NCI-H524 treated with DMSO at 0.1 percent for 48 hours (cell line): ENCODE results near the gene SORL1.
A peak's percentile ranks its signal among the peaks of the same experiment; 100 is the strongest.
"Not testable (repeated sequence)": the region's sequence is repeated elsewhere in the genome, so short reads cannot be mapped to it uniquely, and the experiment has no call there.

ENCODE experiments used
- DNase-seq: peaks from one replicate; lab custom pipeline; 2025; lab: John Stamatoyannopoulos, UW

The SORL1 gene

DNA sequence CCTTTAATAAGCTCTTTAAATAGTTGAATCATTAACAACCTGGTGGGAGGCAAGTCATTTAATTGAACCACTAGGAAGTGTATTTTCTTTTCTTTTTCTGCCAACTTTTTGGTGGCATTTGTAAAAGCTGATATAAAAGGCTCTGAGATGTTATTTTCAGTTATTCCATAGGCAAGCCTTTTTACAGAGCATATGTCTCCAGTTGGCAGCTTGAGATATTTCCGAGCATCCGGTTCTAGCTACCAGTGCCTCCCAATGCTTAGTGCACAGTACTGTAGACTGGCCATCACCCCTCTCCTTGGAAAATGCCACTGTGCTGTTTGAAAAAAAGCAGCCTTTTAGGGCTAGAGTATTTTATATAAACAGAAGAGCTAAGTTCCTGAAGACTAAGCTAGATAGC, 179.3 kb downstream of the SORL1 start:
- no peak for DNase-seq

GRCh38 chr11:121634273-121634672, 182.2 kb downstream of the SORL1 start:
- DNase-seq, result no peak

DNA sequence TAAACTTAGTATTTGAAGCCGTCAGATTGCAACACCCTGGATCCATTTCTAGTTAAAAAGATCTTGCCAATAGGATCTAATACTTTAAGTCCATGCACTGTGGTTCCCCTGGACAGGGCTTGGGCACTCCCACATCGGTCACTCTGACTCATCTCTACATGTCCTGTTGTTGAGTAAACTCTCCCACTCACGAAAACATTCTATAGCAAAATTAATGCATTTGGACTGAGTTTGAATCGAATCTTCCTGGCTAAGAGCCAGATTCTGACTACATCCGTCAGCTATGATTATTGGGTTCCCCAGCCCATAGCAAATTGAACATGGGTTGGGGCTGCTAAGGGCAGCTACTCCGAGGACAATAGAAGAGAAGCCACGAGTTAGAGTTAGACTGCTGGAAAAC, 182.8 kb downstream of the SORL1 start:
- DNase-seq, result no peak

- DNase-seq, result no peak
Measured at GRCh38 chr11:121636081-121636799, 184.1 kb downstream of the SORL1 start.

GRCh38 chr11:121636800-121637176, 184.7 kb downstream of the SORL1 start:
- no peak for DNase-seq

DNA sequence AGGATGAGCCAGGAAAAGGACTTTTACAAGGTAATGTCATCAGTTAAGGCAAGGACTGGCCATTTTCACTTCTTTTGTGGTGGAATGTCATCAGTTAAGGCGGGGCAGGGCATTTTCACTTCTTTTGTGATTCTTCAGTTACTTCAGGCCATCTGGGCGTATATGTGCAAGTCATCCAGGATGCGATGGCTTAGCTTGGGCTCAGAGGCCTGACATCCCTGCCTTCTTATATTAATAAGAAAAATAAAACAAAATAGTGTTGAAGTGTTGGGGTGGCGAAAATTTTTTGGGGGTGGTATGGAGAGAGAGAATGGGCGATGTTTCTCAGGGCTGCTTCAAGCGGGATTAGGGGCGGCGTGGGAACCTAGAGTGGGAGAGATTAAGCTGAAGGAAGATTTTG, 185.5 kb downstream of the SORL1 start:
- DNase-seq, result not testable (repeated sequence)

- no peak for DNase-seq
Measured at GRCh38 chr11:121643479-121644186, 191.5 kb downstream of the SORL1 start.

DNA sequence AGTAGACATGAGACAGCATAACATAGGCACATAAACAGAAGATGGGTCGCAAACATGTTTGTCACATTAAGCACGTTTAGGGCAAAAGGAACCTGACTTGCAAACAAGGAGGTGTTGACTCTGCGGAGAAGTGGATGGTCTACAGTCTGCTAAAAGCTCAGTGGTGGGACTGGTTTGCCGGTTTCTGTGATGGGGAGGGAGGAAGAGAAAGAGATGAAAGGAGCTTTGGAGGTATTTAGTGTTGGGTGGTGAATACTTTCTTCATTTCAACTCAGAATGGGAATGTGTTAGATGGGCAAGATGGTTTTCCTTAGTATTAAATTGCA, 192.0 kb downstream of the SORL1 start:
- no peak for DNase-seq

DNA sequence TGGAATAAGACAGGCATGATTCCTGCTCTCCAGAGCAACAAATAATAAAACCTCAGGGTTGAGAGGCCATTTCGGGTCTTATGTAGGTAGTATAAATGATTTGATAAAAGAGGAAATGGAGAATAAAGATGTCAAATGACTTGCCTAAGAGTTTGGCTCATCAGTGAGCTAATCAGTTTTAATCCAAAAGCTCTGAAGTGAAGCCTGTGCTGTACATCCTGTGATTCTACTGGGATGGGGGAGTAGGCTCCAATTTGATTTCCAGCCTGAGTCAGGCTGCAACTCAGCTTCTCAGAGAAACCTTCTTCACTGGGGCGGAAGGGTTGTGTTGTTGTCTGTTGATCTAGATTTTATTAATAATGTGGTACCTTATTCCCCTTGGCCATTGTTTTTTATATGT, 192.9 kb downstream of the SORL1 start:
- DNase-seq, result no peak

DNA sequence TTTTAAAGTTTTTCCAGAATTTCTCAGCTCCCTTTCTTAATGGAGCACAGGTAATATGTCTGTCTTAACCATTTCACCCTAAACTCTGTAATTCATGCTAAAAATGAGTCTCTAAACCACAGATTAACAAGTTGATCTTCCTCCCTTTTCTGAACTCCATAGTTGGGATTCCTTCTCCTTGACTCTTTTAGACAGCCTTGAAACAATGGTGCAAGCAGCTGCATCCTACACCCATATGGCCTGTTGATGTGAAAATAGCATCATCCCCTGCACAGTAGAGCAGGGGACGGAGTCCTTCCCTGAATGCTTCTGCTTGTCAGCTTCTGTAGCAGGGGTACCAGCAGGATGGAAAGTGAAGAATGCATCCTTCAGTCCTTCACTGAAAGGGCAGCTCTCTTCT, 193.5 kb downstream of the SORL1 start:
- DNase-seq, result no peak

- DNase-seq, result no peak
Measured at GRCh38 chr11:121648306-121648705, 196.2 kb downstream of the SORL1 start.

DNA sequence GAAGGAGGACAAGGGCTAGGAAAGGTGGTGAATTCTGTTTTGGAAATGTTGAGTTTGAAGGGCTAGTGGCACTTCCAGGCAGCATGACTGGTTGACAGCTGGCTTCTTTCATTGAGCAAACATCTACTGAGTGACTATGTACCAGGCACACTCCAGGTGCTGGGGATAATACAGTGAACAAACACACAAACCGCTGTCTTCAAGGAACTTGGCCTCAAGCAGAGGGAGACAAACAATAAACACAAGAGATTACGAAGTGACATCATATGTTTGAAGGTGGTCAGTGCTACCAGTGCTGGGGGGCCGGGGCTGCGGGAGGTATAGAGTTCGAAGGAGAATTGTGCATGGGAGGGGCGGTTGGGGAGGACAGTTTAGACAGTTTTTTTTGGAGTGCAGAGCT, 197.7 kb downstream of the SORL1 start:
- no peak for DNase-seq

GRCh38 chr11:121650351-121651256, 198.5 kb downstream of the SORL1 start:
- no peak for DNase-seq

DNA sequence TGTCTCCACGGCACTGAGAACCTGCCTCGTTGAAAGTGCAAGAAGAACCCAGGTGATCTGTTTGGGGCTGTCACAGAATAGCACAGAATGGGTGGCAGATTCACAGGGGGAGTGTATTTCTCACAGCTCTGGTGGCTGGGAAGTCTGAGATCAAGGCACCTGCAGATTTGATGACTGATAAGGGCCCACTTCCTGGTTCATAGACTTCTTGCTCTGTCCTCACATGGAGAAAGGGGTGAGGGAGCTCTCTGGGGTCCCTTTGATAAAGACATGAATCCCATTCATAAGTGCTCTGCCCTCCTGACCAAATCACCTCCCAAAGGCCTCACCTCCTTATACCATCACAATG, 199.1 kb downstream of the SORL1 start:
- DNase-seq, result no peak

GRCh38 chr11:121652971-121653370, 200.9 kb downstream of the SORL1 start:
- DNase-seq, result no peak

DNA sequence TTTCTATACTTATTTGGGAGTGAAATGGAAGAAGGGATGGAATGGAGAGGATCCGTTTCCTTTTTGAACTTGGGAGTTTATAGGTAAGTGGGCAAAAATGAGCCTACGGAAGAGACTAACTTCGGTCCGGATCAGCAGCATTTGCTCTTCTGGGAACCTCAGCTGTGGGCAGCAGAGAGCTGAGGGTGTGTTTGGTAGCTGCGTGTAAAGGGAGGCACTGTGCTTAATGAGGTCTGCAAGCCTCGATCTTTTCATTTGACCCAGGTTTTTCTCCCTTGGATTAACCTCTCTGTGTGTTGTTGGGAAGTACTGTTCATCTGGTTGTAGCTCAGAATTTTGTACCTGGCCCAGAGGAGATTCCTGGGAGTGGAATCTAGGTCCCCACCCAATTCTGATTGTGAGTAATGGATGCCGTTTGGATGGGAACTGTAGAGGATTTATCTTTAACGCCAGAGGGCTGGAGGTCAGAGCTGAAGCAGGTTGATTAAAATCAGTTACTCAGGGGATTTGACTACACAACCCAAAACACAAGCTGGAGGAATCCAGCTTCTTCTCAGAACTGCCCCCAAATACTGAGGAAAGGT, 202.2 kb downstream of the SORL1 start:
- DNase-seq, result no peak

DNA sequence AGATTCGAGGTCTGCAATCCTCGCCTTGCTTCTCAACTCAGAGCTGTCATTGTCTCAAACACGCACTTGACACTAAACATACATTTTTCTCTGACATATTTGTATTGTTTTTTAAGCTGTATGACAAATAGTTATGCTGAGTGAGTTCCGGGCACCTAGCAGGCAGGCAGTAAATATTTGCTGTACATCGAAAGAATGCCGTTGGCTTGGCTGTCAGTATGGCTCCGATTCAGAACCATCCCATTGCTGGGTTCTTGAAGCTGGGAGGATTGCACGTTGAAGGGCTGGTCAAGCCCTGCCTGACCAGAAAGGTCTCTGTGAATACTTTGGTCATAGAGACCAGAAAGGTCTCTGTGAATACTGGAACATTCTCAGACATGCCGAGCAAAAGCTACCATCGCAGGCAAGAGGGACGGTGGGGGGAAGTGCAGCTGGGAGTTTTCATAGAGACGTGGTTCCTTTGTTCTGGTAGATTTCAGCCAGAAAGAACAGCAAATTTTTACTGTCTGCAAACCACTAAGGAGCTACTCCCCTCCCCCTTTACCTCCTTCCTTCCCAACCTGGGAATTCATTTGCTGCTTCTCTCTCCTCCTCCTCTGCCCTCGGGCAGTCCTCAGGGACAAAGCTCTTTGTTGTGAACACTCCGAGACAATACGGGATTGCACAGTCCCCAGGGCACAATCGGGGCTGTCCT, 202.9 kb downstream of the SORL1 start:
- DNase-seq, result no peak

DNA sequence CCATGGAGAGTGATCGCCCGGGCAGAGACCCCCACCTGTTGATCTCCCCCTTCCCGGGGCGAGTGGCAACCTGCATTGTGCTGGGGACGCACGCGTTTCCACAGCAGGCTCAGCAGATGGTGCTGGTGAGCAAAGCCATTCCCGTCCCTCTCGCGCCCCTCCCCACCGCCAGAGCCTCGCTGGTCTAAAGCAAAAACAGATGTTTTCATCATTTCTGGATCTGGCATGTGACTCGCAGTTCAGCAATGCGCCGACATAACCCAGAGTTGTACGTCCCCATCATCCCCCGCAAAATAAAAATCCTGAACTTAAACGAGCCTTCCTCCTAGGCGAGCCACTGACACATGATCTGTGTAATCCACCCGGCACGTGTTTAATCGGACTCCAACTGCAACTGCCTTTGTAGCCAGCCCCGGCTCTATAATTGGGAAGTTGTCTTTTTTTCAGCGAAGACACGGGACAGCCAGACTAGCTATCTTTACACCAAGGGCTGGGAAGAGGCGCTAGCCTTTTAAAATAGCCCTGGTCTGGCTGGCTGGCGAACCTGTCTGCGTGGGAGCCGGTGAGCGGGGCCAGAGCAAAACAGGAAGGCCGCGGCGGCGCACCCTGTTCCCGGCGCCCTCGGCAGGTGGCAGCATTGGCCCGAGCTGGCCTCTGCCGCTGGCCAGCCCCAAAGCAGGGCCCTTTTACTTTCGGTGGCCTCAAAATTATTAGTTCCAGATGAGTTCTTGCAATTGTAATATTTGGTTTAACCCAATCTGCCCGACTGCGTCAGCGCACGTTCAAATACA, 203.6 kb downstream of the SORL1 start:
- peak; percentile 43 for DNase-seq

- no peak for DNase-seq
Measured at GRCh38 chr11:121656328-121657090, 204.4 kb downstream of the SORL1 start.

GRCh38 chr11:121657146-121657545, 205.0 kb downstream of the SORL1 start:
- DNase-seq, result no peak
